ENCODE data around the gene ABCB8.
A peak's percentile ranks its signal among the peaks of the same experiment; 100 is the strongest.

ABCB8 gene

DNA sequence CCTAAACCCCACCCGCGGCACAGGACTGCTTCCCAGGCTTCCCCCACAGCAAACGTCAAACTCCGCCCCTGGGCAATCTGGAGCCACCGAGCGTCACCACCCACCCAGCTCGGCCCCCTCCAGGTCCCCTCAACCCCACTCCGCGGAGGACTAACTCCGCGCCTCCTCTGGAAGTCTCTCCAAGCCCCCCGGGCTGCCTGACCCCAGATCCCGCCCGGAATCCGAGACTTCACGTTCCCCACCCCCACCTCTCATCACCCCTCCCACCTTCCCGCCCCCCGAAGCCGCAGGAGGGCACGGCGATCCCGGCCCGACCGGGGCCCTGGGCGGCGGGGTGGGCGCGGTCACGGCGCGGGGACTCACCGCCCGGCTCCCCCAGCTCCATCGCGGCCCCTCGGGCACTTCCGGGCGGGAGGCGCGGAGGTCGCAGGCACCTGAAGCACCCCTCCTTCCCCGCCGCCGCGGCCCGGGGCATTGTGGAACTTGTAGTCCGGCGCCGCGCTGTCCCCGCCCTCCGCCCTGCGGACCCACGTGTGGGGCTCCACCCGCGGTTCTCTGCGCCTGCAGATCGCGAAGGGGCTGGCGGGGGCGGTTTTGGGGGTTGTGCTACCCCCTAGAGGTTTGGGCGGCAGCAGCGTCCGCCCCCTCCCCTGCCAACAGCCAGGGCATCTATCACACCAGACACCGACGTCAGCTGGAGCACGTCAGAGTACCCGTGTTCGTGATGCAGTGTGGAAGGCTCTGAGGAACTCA, 55.0 kb downstream of the ABCB8 start, which contains the start of gene TMUB1 (continued):
- TF ChIP-seq ZSCAN4 (tag by site-specific recombination; IDR thresholded peaks at IDR 0.05) (no peak), KLF9 (tag by site-specific recombination; IDR thresholded peaks at IDR 0.05; ENCODE audit: low read depth) (peak; percentile 47), HOXA7 (CRISPR knock-in tag; IDR thresholded peaks at IDR 0.05; ENCODE audit: borderline replicate concordance) (no peak), KLF7 (tag by site-specific recombination; IDR thresholded peaks at IDR 0.05; ENCODE audit: borderline replicate concordance) (no peak; the same call in 1 of the 2 replicates), ZNF791 (tag by site-specific recombination; IDR thresholded peaks at IDR 0.05) (no peak), HOXC10 (CRISPR knock-in tag; IDR thresholded peaks at IDR 0.05) (no peak), ZNF362 (tag by site-specific recombination; IDR thresholded peaks at IDR 0.05) (no peak), ZNF426 (tag by site-specific recombination; IDR thresholded peaks at IDR 0.05) (no peak), ZNF112 (tag by site-specific recombination; IDR thresholded peaks at IDR 0.05) (no peak), ZNF580 (tag by site-specific recombination; IDR thresholded peaks at IDR 0.05) (no peak), ZNF146 (tag by site-specific recombination; IDR thresholded peaks at IDR 0.05) (no peak), FEZF1 (tag by site-specific recombination; IDR thresholded peaks at IDR 0.05) (no peak), ZNF768 (tag by site-specific recombination; IDR thresholded peaks at IDR 0.05) (no peak), ZNF114 (tag by site-specific recombination; IDR thresholded peaks at IDR 0.05) (no peak), ZNF549 (tag by site-specific recombination; IDR thresholded peaks at IDR 0.05) (no peak), ZNF513 (tag by site-specific recombination; IDR thresholded peaks at IDR 0.05) (no peak), ZNF623 (tag by site-specific recombination; IDR thresholded peaks at IDR 0.05) (no peak), HOXD13 (CRISPR knock-in tag; IDR thresholded peaks at IDR 0.05; ENCODE audit: borderline replicate concordance) (no peak), ZNF302 (tag by site-specific recombination; IDR thresholded peaks at IDR 0.05; ENCODE audit: low read depth) (no peak), ZNF24 (tag by site-specific recombination; IDR thresholded peaks at IDR 0.05) (no peak), ZNF639 (tag by site-specific recombination; IDR thresholded peaks at IDR 0.05) (no peak), KLF8 (tag by site-specific recombination; IDR thresholded peaks at IDR 0.05) (peak; percentile 79), SP3 (tag by site-specific recombination; IDR thresholded peaks at IDR 0.05) (peak; percentile 95), REPIN1 (tag by site-specific recombination; IDR thresholded peaks at IDR 0.05; ENCODE audit: low read depth) (no peak), ZNF37A (tag by site-specific recombination; IDR thresholded peaks at IDR 0.05) (no peak), ZNF335 (tag by site-specific recombination; conservative IDR thresholded peaks at IDR 0.05) (peak; percentile 94)
- TF ChIP-seq, protein P1, sequence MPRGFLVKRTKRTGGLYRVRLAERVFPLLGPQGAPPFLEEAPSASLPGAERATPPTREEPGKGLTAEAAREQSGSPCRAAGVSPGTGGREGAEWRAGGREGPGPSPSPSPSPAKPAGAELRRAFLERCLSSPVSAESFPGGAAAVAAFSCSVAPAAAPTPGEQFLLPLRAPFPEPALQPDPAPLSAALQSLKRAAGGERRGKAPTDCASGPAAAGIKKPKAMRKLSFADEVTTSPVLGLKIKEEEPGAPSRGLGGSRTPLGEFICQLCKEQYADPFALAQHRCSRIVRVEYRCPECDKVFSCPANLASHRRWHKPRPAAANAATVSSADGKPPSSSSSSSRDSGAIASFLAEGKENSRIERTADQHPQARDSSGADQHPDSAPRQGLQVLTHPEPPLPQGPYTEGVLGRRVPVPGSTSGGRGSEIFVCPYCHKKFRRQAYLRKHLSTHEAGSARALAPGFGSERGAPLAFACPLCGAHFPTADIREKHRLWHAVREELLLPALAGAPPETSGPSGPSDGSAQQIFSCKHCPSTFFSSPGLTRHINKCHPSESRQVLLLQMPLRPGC (tag by site-specific recombination; IDR thresholded peaks at IDR 0.05), result no peak
- TF ChIP-seq, protein P2, sequence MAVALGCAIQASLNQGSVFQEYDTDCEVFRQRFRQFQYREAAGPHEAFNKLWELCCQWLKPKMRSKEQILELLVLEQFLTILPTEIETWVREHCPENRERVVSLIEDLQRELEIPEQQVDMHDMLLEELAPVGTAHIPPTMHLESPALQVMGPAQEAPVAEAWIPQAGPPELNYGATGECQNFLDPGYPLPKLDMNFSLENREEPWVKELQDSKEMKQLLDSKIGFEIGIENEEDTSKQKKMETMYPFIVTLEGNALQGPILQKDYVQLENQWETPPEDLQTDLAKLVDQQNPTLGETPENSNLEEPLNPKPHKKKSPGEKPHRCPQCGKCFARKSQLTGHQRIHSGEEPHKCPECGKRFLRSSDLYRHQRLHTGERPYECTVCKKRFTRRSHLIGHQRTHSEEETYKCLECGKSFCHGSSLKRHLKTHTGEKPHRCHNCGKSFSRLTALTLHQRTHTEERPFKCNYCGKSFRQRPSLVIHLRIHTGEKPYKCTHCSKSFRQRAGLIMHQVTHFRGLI (tag by site-specific recombination; IDR thresholded peaks at IDR 0.05), result no peak
- TF ChIP-seq, protein P3, sequence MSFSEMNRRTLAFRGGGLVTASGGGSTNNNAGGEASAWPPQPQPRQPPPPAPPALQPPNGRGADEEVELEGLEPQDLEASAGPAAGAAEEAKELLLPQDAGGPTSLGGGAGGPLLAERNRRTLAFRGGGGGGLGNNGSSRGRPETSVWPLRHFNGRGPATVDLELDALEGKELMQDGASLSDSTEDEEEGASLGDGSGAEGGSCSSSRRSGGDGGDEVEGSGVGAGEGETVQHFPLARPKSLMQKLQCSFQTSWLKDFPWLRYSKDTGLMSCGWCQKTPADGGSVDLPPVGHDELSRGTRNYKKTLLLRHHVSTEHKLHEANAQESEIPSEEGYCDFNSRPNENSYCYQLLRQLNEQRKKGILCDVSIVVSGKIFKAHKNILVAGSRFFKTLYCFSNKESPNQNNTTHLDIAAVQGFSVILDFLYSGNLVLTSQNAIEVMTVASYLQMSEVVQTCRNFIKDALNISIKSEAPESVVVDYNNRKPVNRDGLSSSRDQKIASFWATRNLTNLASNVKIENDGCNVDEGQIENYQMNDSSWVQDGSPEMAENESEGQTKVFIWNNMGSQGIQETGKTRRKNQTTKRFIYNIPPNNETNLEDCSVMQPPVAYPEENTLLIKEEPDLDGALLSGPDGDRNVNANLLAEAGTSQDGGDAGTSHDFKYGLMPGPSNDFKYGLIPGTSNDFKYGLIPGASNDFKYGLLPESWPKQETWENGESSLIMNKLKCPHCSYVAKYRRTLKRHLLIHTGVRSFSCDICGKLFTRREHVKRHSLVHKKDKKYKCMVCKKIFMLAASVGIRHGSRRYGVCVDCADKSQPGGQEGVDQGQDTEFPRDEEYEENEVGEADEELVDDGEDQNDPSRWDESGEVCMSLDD (tag by site-specific recombination; IDR thresholded peaks at IDR 0.05), result peak; percentile 53; the same call in 1 of the 2 replicates

Data from HEK293 (cell line).